GM23338 (cell line): ENCODE data around the gene MRPS14. TPM values are rescaled to one million over a fixed set of nuclear protein-coding genes. Genes with fewer than 3 reads are reported as not detected.

Source experiments
- ATAC-seq: fragments of 200-7000 bp; cut with Tn5 transposase; 3 replicates; pipeline ENCODE4 v1.9.1; 2020
- DNase-seq: peaks from one replicate; pipeline ENCODE4 v3.0.0-alpha.2; 2015; ENCODE audit warnings: low spot score
- H2AFZ ChIP-seq: fragments of 200-600 bp; sonication (generic); 2 replicates; pipeline ENCODE4 v1.8.0; 2016; ENCODE audit warnings: antibody characterized with exemption, mild to moderate bottlenecking, moderate library complexity
- H3F3A ChIP-seq: fragments of 200-600 bp; sonication (generic); replicated peaks from 2 replicates; pipeline ENCODE4 v1.8.0; 2017; ENCODE audit warnings: antibody characterized with exemption, mixed run types, low read depth
- H3K27ac ChIP-seq: fragments of 200-600 bp; sonication (generic); 2 replicates; pipeline ENCODE4 v1.6.1; 2016; ENCODE audit warnings: low read depth
- H3K27me3 ChIP-seq: fragments of 200-600 bp; sonication (generic); 2 replicates; pipeline ENCODE4 v1.8.0; 2016; ENCODE audit warnings: mild to moderate bottlenecking, mixed run types, moderate library complexity; ENCODE audit not compliant: insufficient read depth
- H3K36me3 ChIP-seq: fragments of 200-600 bp; sonication (generic); 2 replicates; pipeline ENCODE4 v1.8.0; 2016; ENCODE audit warnings: mild to moderate bottlenecking; ENCODE audit not compliant: insufficient read depth
- H3K4me1 ChIP-seq: fragments of 200-600 bp; sonication (generic); 2 replicates; pipeline ENCODE4 v1.8.0; 2016; ENCODE audit warnings: mild to moderate bottlenecking, moderate library complexity; ENCODE audit not compliant: insufficient read depth
- H3K4me2 ChIP-seq: fragments of 200-600 bp; sonication (generic); 2 replicates; pipeline ENCODE4 v1.7.1; 2017; ENCODE audit warnings: mixed run types
- H3K4me3 ChIP-seq: fragments of 200-600 bp; sonication (generic); 2 replicates; pipeline ENCODE4 v1.6.1; 2016; ENCODE audit warnings: mixed run types
- H3K79me2 ChIP-seq: fragments of 200-600 bp; sonication (generic); replicated peaks from 2 replicates; pipeline ENCODE4 v1.8.0; 2017; ENCODE audit warnings: mild to moderate bottlenecking; ENCODE audit not compliant: insufficient read depth
- H3K9me2 ChIP-seq: fragments of 200-600 bp; sonication (generic); 2 replicates; pipeline ENCODE4 v1.8.0; 2017; ENCODE audit not compliant: insufficient read depth
- H4K20me1 ChIP-seq: fragments of 200-600 bp; sonication (generic); replicated peaks from 2 replicates; pipeline ENCODE4 v1.8.0; 2017; ENCODE audit warnings: mild to moderate bottlenecking; ENCODE audit not compliant: insufficient read depth
- H3K27ac Mint-ChIP-seq: 2 replicates; pipeline ENCODE4 v1.8.0; 2020; ENCODE audit warnings: inconsistent platforms, mild to moderate bottlenecking, moderate library complexity, mixed read lengths
- H3K27me3 Mint-ChIP-seq: 3 replicates; pipeline ENCODE4 v1.8.0; 2022; ENCODE audit warnings: low read depth, mild to moderate bottlenecking, moderate library complexity, mixed read lengths, inconsistent platforms; ENCODE audit not compliant: insufficient read depth, poor library complexity
- H3K36me3 Mint-ChIP-seq: 3 replicates; pipeline ENCODE4 v1.8.0; 2021; ENCODE audit warnings: low read depth, mild to moderate bottlenecking, inconsistent platforms, moderate library complexity, mixed read lengths
- H3K4me1 Mint-ChIP-seq: 3 replicates; pipeline ENCODE4 v1.8.0; 2020; ENCODE audit warnings: mild to moderate bottlenecking, inconsistent platforms, mixed read lengths
- H3K4me3 Mint-ChIP-seq: 3 replicates; pipeline ENCODE4 v1.8.0; 2021; ENCODE audit warnings: moderate library complexity, mild to moderate bottlenecking, inconsistent platforms, mixed read lengths
- H3K9me3 Mint-ChIP-seq: 3 replicates; pipeline ENCODE4 v1.8.0; 2020; ENCODE audit warnings: moderate library complexity, mild to moderate bottlenecking, inconsistent platforms, mixed read lengths
- CREB1 ChIP-seq: fragments of 250-450 bp; sonication (Bioruptor Pico); IDR thresholded peaks from 2 replicates; pipeline ENCODE4 v1.5.0; 2020; ENCODE audit warnings: low read depth, mild to moderate bottlenecking, moderate library complexity
- EZH2phosphoT487 ChIP-seq: fragments of 200-600 bp; sonication (generic); IDR thresholded peaks from one replicate; pipeline ENCODE4 v1.8.1; 2018; ENCODE audit warnings: antibody characterized with exemption; ENCODE audit not compliant: unreplicated experiment
- NANOG ChIP-seq: IDR thresholded peaks from 2 replicates; pipeline ENCODE4 v1.6.1; 2016; ENCODE audit warnings: antibody characterized with exemption, borderline replicate concordance
- POLR2AphosphoS5 ChIP-seq: IDR thresholded peaks from 2 replicates; pipeline ENCODE4 v1.6.1; 2016; ENCODE audit warnings: antibody characterized with exemption, low read depth
- STAT1 ChIP-seq: IDR thresholded peaks from one replicate; pipeline ENCODE4 v1.6.1; 2016; ENCODE audit warnings: antibody characterized with exemption; ENCODE audit not compliant: unreplicated experiment
- ZNF114 ChIP-seq: fragments of 250-450 bp; sonication (Bioruptor Pico); IDR thresholded peaks from 2 replicates; pipeline ENCODE4 v1.5.0; 2020; ENCODE audit warnings: mild to moderate bottlenecking, moderate library complexity
- ZNF331 ChIP-seq: fragments of 250-450 bp; sonication (Bioruptor Pico); IDR thresholded peaks from 2 replicates; pipeline ENCODE4 v1.5.0; 2020; ENCODE audit warnings: low read depth, mild to moderate bottlenecking, moderate library complexity
- ZNF462 ChIP-seq: fragments of 250-450 bp; sonication (Bioruptor Pico); IDR thresholded peaks from 2 replicates; pipeline ENCODE4 v1.5.0; 2020; ENCODE audit warnings: mild to moderate bottlenecking, moderate library complexity
- polyA plus RNA-seq: library from polyadenylated mRNA; unstranded; fragments of >200 nt; fragmentation: Nextera tagmentation; extraction: Ambion mirVana; gene quantifications from 2 replicates; pipeline ENCODE4 v1.2.1, GENCODE V29; 2016
- total RNA-seq: library from RNA; depleted of rRNA; stranded (reverse); fragments of >200 nt; shearing (Covaris generic); gene quantifications from 2 replicates; pipeline ENCODE4 v1.2.3, GENCODE V29; 2014

The MRPS14 gene
- total and polyA plus RNA-seq, 2 experiments from 2014 or later, result 18.5 to 75.7 TPM

- TF ChIP-seq ZNF462 (CRISPR knock-in tag), result no peak
- no peak for TF ChIP-seq STAT1
- TF ChIP-seq ZNF114 (CRISPR knock-in tag), result no peak
Measured at GRCh38 chr1:175003521-175003920, 19.7 kb downstream of the MRPS14 start (continued).

- H3K27me3 Mint-ChIP-seq, result no peaks in the 10 kb centered on the region
- H3K4me3 ChIP-seq, result peak overlapping the region; percentile 88; the same call in 1 of the 2 replicates
- H3K27ac ChIP-seq, result no peak overlapping the region
- peak overlapping the region; percentile 17; the same call in 2 of the 3 replicates for H3K4me3 Mint-ChIP-seq
- H3K9me2 ChIP-seq, result no peaks in the 10 kb centered on the region
- no peaks in the 10 kb centered on the region for H3K9me3 Mint-ChIP-seq
- peak overlapping the region; percentile 51; the same call in 1 of the 2 replicates for H3K27ac Mint-ChIP-seq
- H3K4me1 ChIP-seq, result peaks cover 11% of the 10 kb centered on the region
- peaks cover 35% of the 10 kb centered on the region for H3K36me3 Mint-ChIP-seq
- DNase-seq, result no peak
- H3K79me2 ChIP-seq, result peaks cover 80% of the 10 kb centered on the region
- H3K4me1 Mint-ChIP-seq, result peaks cover 24% of the 10 kb centered on the region; the same call in 2 of the 3 replicates
- H3K4me2 ChIP-seq, result peak overlapping the region; percentile 88
- H3K27me3 ChIP-seq, result no peaks in the 10 kb centered on the region
- ATAC-seq, result no peak
- peaks cover 56% of the 10 kb centered on the region for H4K20me1 ChIP-seq
- peaks cover 18% of the 10 kb centered on the region for H3K36me3 ChIP-seq
- H3F3A ChIP-seq, result no peaks in the 10 kb centered on the region; the same call in 1 of the 2 replicates
- no peak overlapping the region for H2AFZ ChIP-seq
- no peak for TF ChIP-seq CREB1 (CRISPR knock-in tag)
- no peak for TF ChIP-seq NANOG
- no peak for TF ChIP-seq ZNF114 (CRISPR knock-in tag)
- TF ChIP-seq ZNF331 (CRISPR knock-in tag), result no peak
- no peak for TF ChIP-seq POLR2AphosphoS5
- TF ChIP-seq ZNF462 (CRISPR knock-in tag), result no peak
- no peak for TF ChIP-seq EZH2phosphoT487
Measured at GRCh38 chr1:175002910-175003517, 20.2 kb downstream of the MRPS14 start.
